ENCODE results near the gene GULP1.

The GULP1 gene

DNA sequence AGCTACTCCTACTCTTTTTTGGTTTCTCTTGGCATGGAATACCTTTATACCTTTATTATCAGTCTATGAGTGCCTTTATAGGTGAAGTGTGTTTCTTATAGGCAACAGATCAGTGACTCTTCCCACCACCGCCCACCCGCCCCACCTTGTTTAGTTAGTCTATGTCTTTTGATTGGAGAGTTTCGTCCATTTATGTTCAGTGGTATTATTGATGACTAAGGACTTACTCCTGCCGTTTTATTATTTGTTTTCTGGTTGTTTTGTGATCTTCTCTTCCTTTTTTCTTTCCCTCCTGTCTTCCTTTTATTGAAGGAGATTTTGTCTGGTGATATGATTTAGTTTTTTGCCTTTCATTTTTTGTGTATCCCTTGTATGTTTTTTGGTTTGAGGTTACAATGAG, 179.5 kb downstream of the GULP1 start:
- H3K27me3 ChIP-seq (ENCODE audit: insufficient read depth, poor library complexity, severe bottlenecking), result no peaks in the 10 kb centered on the region
- no peak for DNase-seq (ENCODE audit: low read depth in 1 of 2, low spot score in 1 of 2)
- no peak overlapping the region for H3K4me3 ChIP-seq (replicated peaks; ENCODE audit: insufficient read depth, low read length)
- TF ChIP-seq, protein P1, sequence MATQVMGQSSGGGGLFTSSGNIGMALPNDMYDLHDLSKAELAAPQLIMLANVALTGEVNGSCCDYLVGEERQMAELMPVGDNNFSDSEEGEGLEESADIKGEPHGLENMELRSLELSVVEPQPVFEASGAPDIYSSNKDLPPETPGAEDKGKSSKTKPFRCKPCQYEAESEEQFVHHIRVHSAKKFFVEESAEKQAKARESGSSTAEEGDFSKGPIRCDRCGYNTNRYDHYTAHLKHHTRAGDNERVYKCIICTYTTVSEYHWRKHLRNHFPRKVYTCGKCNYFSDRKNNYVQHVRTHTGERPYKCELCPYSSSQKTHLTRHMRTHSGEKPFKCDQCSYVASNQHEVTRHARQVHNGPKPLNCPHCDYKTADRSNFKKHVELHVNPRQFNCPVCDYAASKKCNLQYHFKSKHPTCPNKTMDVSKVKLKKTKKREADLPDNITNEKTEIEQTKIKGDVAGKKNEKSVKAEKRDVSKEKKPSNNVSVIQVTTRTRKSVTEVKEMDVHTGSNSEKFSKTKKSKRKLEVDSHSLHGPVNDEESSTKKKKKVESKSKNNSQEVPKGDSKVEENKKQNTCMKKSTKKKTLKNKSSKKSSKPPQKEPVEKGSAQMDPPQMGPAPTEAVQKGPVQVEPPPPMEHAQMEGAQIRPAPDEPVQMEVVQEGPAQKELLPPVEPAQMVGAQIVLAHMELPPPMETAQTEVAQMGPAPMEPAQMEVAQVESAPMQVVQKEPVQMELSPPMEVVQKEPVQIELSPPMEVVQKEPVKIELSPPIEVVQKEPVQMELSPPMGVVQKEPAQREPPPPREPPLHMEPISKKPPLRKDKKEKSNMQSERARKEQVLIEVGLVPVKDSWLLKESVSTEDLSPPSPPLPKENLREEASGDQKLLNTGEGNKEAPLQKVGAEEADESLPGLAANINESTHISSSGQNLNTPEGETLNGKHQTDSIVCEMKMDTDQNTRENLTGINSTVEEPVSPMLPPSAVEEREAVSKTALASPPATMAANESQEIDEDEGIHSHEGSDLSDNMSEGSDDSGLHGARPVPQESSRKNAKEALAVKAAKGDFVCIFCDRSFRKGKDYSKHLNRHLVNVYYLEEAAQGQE (IDR thresholded peaks at IDR 0.05; ENCODE audit: insufficient replicate concordance, low read depth), result no peak
- no peak for TF ChIP-seq GABPA (IDR thresholded peaks at IDR 0.05; ENCODE audit: low read depth)
- TF ChIP-seq SPI1 (IDR thresholded peaks at IDR 0.05; ENCODE audit: borderline replicate concordance, low read depth), result no peak
- H3K27ac ChIP-seq (replicated peaks), result no peak overlapping the region

DNA sequence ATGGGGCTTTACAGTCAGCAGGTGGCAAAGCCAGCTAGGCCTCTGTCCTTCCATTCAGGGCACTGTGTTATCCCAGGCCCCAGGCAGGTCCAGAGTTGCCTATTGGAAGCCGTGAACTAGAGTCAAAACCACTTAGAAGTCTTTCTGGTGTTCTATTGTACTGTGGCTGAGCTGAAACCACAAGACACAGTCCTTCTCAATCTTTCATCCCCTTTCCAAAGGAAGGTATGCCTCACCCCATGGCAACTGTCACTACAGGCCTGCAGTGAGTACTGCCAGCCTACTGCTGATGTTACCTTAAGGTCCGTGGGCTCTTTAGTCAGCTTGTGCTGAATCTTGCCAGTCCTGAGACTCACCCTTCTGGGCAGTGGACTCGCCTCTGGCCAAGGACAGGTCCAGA, 181.6 kb downstream of the GULP1 start:
- DNase-seq (ENCODE audit: low read depth in 1 of 2, low spot score in 1 of 2), result no peak
- TF ChIP-seq SPI1 (IDR thresholded peaks at IDR 0.05; ENCODE audit: borderline replicate concordance, low read depth), result no peak
- no peak for TF ChIP-seq GABPA (IDR thresholded peaks at IDR 0.05; ENCODE audit: low read depth)
- no peaks in the 10 kb centered on the region for H3K27me3 ChIP-seq (ENCODE audit: insufficient read depth, poor library complexity, severe bottlenecking)
- H3K4me3 ChIP-seq (replicated peaks; ENCODE audit: insufficient read depth, low read length), result no peak overlapping the region
- H3K27ac ChIP-seq (replicated peaks), result no peak overlapping the region

DNA sequence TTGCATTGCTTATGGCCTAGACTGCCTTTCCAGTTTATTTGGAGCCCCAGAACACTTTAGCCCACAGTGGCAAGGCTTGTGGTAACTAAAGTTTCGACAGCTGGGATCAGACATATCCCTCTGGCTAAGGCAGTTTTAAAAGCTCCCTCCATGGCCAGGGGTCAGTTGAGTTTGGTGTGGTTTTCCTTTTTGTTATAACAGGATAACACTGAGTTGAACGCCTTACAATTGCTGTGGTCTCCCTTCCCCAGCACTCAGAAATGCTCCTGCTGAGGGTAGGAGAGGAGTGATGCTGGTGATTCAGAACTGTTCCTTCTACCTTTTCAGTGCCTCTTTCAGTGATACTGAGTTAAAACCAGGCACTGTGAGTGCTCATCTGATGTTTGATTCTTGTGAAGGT, 182.6 kb downstream of the GULP1 start:
- H3K27me3 ChIP-seq (ENCODE audit: insufficient read depth, poor library complexity, severe bottlenecking), result no peaks in the 10 kb centered on the region
- H3K27ac ChIP-seq (replicated peaks), result no peak overlapping the region
- TF ChIP-seq, protein P2, sequence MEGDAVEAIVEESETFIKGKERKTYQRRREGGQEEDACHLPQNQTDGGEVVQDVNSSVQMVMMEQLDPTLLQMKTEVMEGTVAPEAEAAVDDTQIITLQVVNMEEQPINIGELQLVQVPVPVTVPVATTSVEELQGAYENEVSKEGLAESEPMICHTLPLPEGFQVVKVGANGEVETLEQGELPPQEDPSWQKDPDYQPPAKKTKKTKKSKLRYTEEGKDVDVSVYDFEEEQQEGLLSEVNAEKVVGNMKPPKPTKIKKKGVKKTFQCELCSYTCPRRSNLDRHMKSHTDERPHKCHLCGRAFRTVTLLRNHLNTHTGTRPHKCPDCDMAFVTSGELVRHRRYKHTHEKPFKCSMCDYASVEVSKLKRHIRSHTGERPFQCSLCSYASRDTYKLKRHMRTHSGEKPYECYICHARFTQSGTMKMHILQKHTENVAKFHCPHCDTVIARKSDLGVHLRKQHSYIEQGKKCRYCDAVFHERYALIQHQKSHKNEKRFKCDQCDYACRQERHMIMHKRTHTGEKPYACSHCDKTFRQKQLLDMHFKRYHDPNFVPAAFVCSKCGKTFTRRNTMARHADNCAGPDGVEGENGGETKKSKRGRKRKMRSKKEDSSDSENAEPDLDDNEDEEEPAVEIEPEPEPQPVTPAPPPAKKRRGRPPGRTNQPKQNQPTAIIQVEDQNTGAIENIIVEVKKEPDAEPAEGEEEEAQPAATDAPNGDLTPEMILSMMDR (IDR thresholded peaks at IDR 0.05; ENCODE audit: insufficient read depth, low read length), result no peak
- no peak for TF ChIP-seq POLR2AphosphoS5 (IDR thresholded peaks at IDR 0.05; ENCODE audit: low read depth)
- no peak for TF ChIP-seq GABPA (IDR thresholded peaks at IDR 0.05; ENCODE audit: low read depth)
- TF ChIP-seq SPI1 (IDR thresholded peaks at IDR 0.05; ENCODE audit: borderline replicate concordance, low read depth), result no peak
- TF ChIP-seq, protein P1 (IDR thresholded peaks at IDR 0.05; ENCODE audit: insufficient replicate concordance, low read depth), result no peak
- no peak for DNase-seq (ENCODE audit: low read depth in 1 of 2, low spot score in 1 of 2)
- H3K4me3 ChIP-seq (replicated peaks; ENCODE audit: insufficient read depth, low read length), result no peak overlapping the region

DNA sequence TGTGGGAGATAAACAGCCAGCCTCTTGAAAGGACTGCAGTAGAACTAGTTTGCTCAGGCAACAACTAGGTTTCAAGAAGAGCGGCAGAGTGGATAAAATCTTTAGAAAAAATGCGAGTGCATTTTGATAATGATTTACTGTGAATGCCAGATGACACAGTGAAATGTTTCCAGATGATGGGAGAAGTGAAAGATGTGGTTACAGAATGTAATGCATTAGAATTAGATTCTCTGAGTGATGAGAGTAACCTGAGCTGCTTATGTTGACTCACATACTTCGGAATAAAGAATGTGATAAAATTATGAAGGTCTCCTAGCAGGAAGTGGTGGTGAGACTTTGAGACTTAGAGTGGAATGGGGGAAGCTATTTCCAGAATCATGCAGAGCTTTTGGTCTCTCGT, 184.3 kb downstream of the GULP1 start:
- Histone ChIP-seq H3K4me3 (replicated peaks; ENCODE audit: insufficient read depth, low read length) (no peak overlapping the region), H3K27me3 (ENCODE audit: insufficient read depth, poor library complexity, severe bottlenecking) (no peaks in the 10 kb centered on the region), H3K27ac (replicated peaks) (no peak overlapping the region)
- no peak for DNase-seq (ENCODE audit: low read depth in 1 of 2, low spot score in 1 of 2)
- TF ChIP-seq SPI1 (IDR thresholded peaks at IDR 0.05; ENCODE audit: borderline replicate concordance, low read depth), result no peak
- TF ChIP-seq, protein P1 (IDR thresholded peaks at IDR 0.05; ENCODE audit: insufficient replicate concordance, low read depth), result no peak
